Lower leg skin (tissue), 3 donors: ENCODE measurements around the gene R3HDML.

Experiments
- POLR2A ChIP-seq, 2 donors: fragments of 450-650 bp; IDR thresholded peaks; one replicate each; pipeline ENCODE4 v1.6.1; 2016 to 2017; ENCODE audit warnings: antibody characterized with exemption in 2 of 2, mild to moderate bottlenecking in 1 of 2, moderate library complexity in 1 of 2
- TF ChIP-seq, protein P1 (sequence below), 3 donors: fragments of 450-650 bp; IDR thresholded peaks; one replicate each; pipeline ENCODE4 v1.5.1; 2016; ENCODE audit warnings: antibody characterized with exemption in 3 of 3, mild to moderate bottlenecking in 3 of 3, moderate library complexity in 2 of 3

GRCh38 chr20:44335675-44336074 lies 1.2 kb upstream of the R3HDML start:
- TF ChIP-seq, protein P1, sequence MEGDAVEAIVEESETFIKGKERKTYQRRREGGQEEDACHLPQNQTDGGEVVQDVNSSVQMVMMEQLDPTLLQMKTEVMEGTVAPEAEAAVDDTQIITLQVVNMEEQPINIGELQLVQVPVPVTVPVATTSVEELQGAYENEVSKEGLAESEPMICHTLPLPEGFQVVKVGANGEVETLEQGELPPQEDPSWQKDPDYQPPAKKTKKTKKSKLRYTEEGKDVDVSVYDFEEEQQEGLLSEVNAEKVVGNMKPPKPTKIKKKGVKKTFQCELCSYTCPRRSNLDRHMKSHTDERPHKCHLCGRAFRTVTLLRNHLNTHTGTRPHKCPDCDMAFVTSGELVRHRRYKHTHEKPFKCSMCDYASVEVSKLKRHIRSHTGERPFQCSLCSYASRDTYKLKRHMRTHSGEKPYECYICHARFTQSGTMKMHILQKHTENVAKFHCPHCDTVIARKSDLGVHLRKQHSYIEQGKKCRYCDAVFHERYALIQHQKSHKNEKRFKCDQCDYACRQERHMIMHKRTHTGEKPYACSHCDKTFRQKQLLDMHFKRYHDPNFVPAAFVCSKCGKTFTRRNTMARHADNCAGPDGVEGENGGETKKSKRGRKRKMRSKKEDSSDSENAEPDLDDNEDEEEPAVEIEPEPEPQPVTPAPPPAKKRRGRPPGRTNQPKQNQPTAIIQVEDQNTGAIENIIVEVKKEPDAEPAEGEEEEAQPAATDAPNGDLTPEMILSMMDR (IDR thresholded peaks at IDR 0.05) = no peak
- TF ChIP-seq POLR2A (IDR thresholded peaks at IDR 0.05) = no peak
